HL-60 (cell line): ENCODE data around the gene LGALS3.

Experiments used
- DNase-seq, 2 experiments: peaks; one replicate each; pipeline ENCODE4 v3.0.0-alpha.2; 2010 to 2020; ENCODE audit warnings: low read depth in 1 of 2, low spot score in 1 of 2
- H3K27ac ChIP-seq: fragments of 250-450 bp; sonication (Bioruptor Pico); replicated peaks from 2 replicates; pipeline ENCODE4 v1.5.1; 2020; ENCODE audit warnings: mild to moderate bottlenecking, moderate library complexity
- H3K27me3 ChIP-seq: fragments of 250-450 bp; sonication (Bioruptor Pico); 2 replicates; pipeline ENCODE4 v1.5.1; 2021; ENCODE audit warnings: mild to moderate bottlenecking, moderate library complexity; ENCODE audit not compliant: insufficient read depth, poor library complexity, severe bottlenecking
- H3K4me3 ChIP-seq: replicated peaks from 2 replicates; pipeline ENCODE4 v1.5.1; 2011; ENCODE audit warnings: mild to moderate bottlenecking, control low read depth, low read length; ENCODE audit not compliant: insufficient read depth
- CTCF ChIP-seq: IDR thresholded peaks from one replicate; pipeline ENCODE4 v1.5.1; 2011; ENCODE audit warnings: low read length, control low read depth, inconsistent platforms; ENCODE audit not compliant: insufficient read depth
- GABPA ChIP-seq: IDR thresholded peaks from 2 replicates; pipeline ENCODE4 v1.6.1; 2012; ENCODE audit warnings: low read depth
- POLR2AphosphoS5 ChIP-seq: IDR thresholded peaks from 2 replicates; pipeline ENCODE4 v1.6.1; 2012; ENCODE audit warnings: low read depth
- REST ChIP-seq: IDR thresholded peaks from 2 replicates; pipeline ENCODE4 v1.6.1; 2012; ENCODE audit warnings: low read depth; ENCODE audit not compliant: insufficient replicate concordance
- SPI1 ChIP-seq: IDR thresholded peaks from 2 replicates; pipeline ENCODE4 v1.6.1; 2012; ENCODE audit warnings: low read depth, mild to moderate bottlenecking, borderline replicate concordance

The LGALS3 gene

GRCh38 chr14:55191203-55192053 lies 62.4 kb downstream of the LGALS3 start, which contains the start of gene DLGAP5:
TSS of gene DLGAP5 (minus strand) at chr14:55191585. CDS start at chr14:55189179, 2,406 bp downstream.
- TF ChIP-seq CTCF (no peak), GABPA (peak; percentile 72), POLR2AphosphoS5 (0 out of 2 replicates have a peak, but pooled peaks have one; percentile 45)

GRCh38 chr14:55192054-55192621 lies 63.1 kb downstream of the LGALS3 start:
- DNase-seq: no peak
- TF ChIP-seq CTCF: no peak
- no peak for TF ChIP-seq SPI1
- TF ChIP-seq POLR2AphosphoS5: no peak
- TF ChIP-seq GABPA: no peak
- TF ChIP-seq REST: no peak
- Histone ChIP-seq H3K27ac (peak overlapping the region; percentile 30), H3K27me3 (no peaks in the 10 kb centered on the region), H3K4me3 (peak overlapping the region; percentile 84)

More at GRCh38 chr14:55191203-55192053, 62.4 kb downstream of the LGALS3 start, which contains the start of gene DLGAP5:
- H3K27me3 ChIP-seq: no peaks in the 10 kb centered on the region
- H3K27ac ChIP-seq: peak within 1 kb of the TSS; percentile 76
- peak; percentile 78 to 97 for DNase-seq
- H3K4me3 ChIP-seq: peak within 1 kb of the TSS; percentile 84

- Histone ChIP-seq H3K4me3 (no peak overlapping the region), H3K27me3 (no peaks in the 10 kb centered on the region), H3K27ac (no peak overlapping the region)
- no peak for DNase-seq
- TF ChIP-seq CTCF: no peak
- no peak for TF ChIP-seq POLR2AphosphoS5
These were observed 65.8 kb downstream of the LGALS3 start for GRCh38 chr14:55194656-55195355.
